Neural progenitor cell (in vitro differentiated cells): ENCODE results near the gene FRMPD4.

ENCODE experiments used
- EZH2 ChIP-seq: fragments of 200-600 bp; sonication (generic); IDR thresholded peaks from 2 replicates; pipeline ENCODE4 v1.6.1; 2017; ENCODE audit warnings: antibody characterized with exemption, mild to moderate bottlenecking, moderate library complexity
- TF ChIP-seq, protein P1 (sequence below): fragments of 200-600 bp; sonication (generic); IDR thresholded peaks from 2 replicates; pipeline ENCODE4 v1.5.1; 2017; ENCODE audit warnings: antibody characterized with exemption, mild to moderate bottlenecking

DNA sequence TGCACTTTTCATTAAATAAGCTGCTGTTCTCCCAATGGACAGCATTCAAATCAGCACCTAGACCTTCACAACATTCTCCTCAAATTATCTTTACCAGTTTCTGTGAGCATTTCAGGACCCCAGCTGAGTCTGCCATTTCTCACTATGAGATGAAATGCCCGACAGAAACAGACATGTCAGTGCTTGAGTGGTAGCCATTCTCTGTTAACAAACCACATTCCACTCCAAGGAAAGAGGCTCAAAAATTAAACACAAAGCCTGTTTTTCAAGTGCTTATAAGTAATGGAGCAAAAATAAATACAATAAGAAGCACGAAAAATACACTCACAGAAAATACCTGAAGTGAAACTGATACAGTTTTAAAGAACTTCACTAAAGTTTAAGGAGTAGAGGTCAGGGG lies 332.8 kb downstream of the FRMPD4 start:
- no peak for TF ChIP-seq EZH2
- TF ChIP-seq, protein P1, sequence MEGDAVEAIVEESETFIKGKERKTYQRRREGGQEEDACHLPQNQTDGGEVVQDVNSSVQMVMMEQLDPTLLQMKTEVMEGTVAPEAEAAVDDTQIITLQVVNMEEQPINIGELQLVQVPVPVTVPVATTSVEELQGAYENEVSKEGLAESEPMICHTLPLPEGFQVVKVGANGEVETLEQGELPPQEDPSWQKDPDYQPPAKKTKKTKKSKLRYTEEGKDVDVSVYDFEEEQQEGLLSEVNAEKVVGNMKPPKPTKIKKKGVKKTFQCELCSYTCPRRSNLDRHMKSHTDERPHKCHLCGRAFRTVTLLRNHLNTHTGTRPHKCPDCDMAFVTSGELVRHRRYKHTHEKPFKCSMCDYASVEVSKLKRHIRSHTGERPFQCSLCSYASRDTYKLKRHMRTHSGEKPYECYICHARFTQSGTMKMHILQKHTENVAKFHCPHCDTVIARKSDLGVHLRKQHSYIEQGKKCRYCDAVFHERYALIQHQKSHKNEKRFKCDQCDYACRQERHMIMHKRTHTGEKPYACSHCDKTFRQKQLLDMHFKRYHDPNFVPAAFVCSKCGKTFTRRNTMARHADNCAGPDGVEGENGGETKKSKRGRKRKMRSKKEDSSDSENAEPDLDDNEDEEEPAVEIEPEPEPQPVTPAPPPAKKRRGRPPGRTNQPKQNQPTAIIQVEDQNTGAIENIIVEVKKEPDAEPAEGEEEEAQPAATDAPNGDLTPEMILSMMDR: no peak
